HepG2 (cell line): ENCODE data around the gene OTUB2. TPM values are rescaled to one million over a fixed set of nuclear protein-coding genes. Genes with fewer than 3 reads are reported as not detected.
"Not testable (repeated sequence)": the region's sequence is repeated elsewhere in the genome, so short reads cannot be mapped to it uniquely, and the experiment has no call there.

Experiments
- ATAC-seq: fragments of 200-7000 bp; cut with Tn5 transposase; 3 replicates; pipeline ENCODE4 v1.9.1; 2020; ENCODE audit warnings: mild to moderate bottlenecking, moderate library complexity
- BruUV-seq: library from RNA; stranded (reverse); fragments of 400-500 nt; replicated peaks from 2 replicates; lab custom pipeline; 2021; lab: Mats Ljungman, UMichigan
- CTCF ChIA-PET: fragments of 300-600 bp; formaldehyde crosslinking; extraction: SDS; loops from one replicate; lab custom pipeline; 2021; ENCODE audit warnings: low total read pairs, inconsistent platforms, low intra/inter-chr PET ratio; lab: Yijun Ruan, JAX
- POLR2A ChIA-PET: fragments of 350-600 bp; sonication (Branson Sonifier 250); formaldehyde crosslinking; loops from one replicate; lab custom pipeline; 2020; ENCODE audit warnings: antibody characterized with exemption, inconsistent platforms; lab: Yijun Ruan, JAX
- DNase-seq: peaks from one replicate; pipeline ENCODE4 v3.0.0-alpha.2; 2015; ENCODE audit warnings: low spot score
- FAIRE-seq: peaks from 3 replicates; lab custom pipeline; 2011; peaks lifted over from hg19 to GRCh38; lab: Jason Lieb, UNC
- H2AFZ ChIP-seq: one replicate; pipeline ENCODE4 v1.6.1; 2011; ENCODE audit warnings: low read length, inconsistent platforms
- H3K27ac ChIP-seq: fragments of 300-600 bp; 3 replicates; pipeline ENCODE4 v1.8.0; 2011; ENCODE audit warnings: mixed run types, mild to moderate bottlenecking, mixed read lengths, low read length, inconsistent platforms; ENCODE audit not compliant: insufficient read depth; ENCODE audit errors: extremely low read length
- H3K27me3 ChIP-seq, 2 experiments: fragments of 200-600 bp in 1 of 2; 2 replicates in 1 of 2; 3 replicates in 1 of 2; pipeline versions ENCODE4 v1.6.0 to v1.8.0; 2011; ENCODE audit warnings: low read length in 2 of 2, mild to moderate bottlenecking in 2 of 2, moderate library complexity in 2 of 2, inconsistent platforms in 1 of 2; ENCODE audit not compliant: insufficient read depth in 2 of 2, control insufficient read depth in 1 of 2
- H3K36me3 ChIP-seq, 2 experiments: fragments of 200-600 bp in 1 of 2; replicated peaks in 1 of 2; 2 replicates in 1 of 2; 3 replicates in 1 of 2; pipeline versions ENCODE4 v1.5.1 to v1.8.0; 2011; ENCODE audit warnings: low read length in 2 of 2, inconsistent platforms in 1 of 2; ENCODE audit not compliant: insufficient read depth in 2 of 2, control insufficient read depth in 1 of 2
- H3K4me1 ChIP-seq: 2 replicates; pipeline ENCODE4 v1.5.1; 2012; ENCODE audit warnings: low read length, inconsistent platforms; ENCODE audit not compliant: insufficient read depth
- H3K4me2 ChIP-seq: 2 replicates; pipeline ENCODE4 v1.6.0; 2011; ENCODE audit warnings: low read depth, low read length, inconsistent platforms
- H3K4me3 ChIP-seq, 3 experiments: fragments of 200-600 bp in 1 of 3; sonication (generic), shearing (Covaris generic) in 1 of 3; replicated peaks in 1 of 3; 2 replicates each; pipeline ENCODE4 v1.5.1; 2011 to 2016; ENCODE audit warnings: low read length in 3 of 3, inconsistent platforms in 2 of 3, low read depth in 2 of 3, mild to moderate bottlenecking in 2 of 3, control low read depth in 1 of 3, mixed read lengths in 1 of 3; ENCODE audit not compliant: insufficient read depth in 1 of 3
- H3K79me2 ChIP-seq: one replicate; pipeline ENCODE4 v1.6.1; 2011; ENCODE audit warnings: low read length, inconsistent platforms; ENCODE audit not compliant: insufficient read depth
- H3K9ac ChIP-seq: 2 replicates; pipeline ENCODE4 v1.6.0; 2011; ENCODE audit warnings: mild to moderate bottlenecking, low read depth, low read length, inconsistent platforms; ENCODE audit not compliant: insufficient read depth
- H3K9me3 ChIP-seq: 2 replicates; pipeline ENCODE4 v1.5.1; 2012; ENCODE audit warnings: mild to moderate bottlenecking, low read length
- H4K20me1 ChIP-seq: 2 replicates; pipeline ENCODE4 v1.6.0; 2011; ENCODE audit warnings: inconsistent platforms, mild to moderate bottlenecking, low read length, moderate library complexity; ENCODE audit not compliant: insufficient read depth
- ARNTL ChIP-seq: sonication (generic); formaldehyde crosslinking; IDR thresholded peaks from 2 replicates; pipeline ENCODE4 v1.4.0; 2020; ENCODE audit warnings: mild to moderate bottlenecking, missing genetic modification reagents
- E2F1 ChIP-seq: sonication (generic); formaldehyde crosslinking; IDR thresholded peaks from 2 replicates; pipeline ENCODE4 v1.5.0; 2020; ENCODE audit warnings: missing genetic modification reagents
- GPN1 ChIP-seq: sonication (generic); formaldehyde crosslinking; IDR thresholded peaks from 2 replicates; pipeline ENCODE4 v1.5.1; 2020; ENCODE audit warnings: missing genetic modification reagents, borderline replicate concordance
- HOMEZ ChIP-seq: IDR thresholded peaks from 2 replicates; pipeline ENCODE4 v1.6.1; 2016; ENCODE audit warnings: low read depth
- KLF15 ChIP-seq: sonication (generic); formaldehyde crosslinking; IDR thresholded peaks from 2 replicates; pipeline ENCODE4 v1.8.1; 2023; ENCODE audit warnings: borderline replicate concordance, mild to moderate bottlenecking, inconsistent platforms, missing genetic modification reagents, mixed read lengths
- PHF5A ChIP-seq: IDR thresholded peaks from one replicate; pipeline ENCODE4 v1.6.1; 2018; ENCODE audit warnings: low read depth, missing genetic modification reagents; ENCODE audit not compliant: unreplicated experiment
- RFX5 ChIP-seq: IDR thresholded peaks from 2 replicates; pipeline ENCODE4 v1.6.1; 2011; ENCODE audit warnings: low read depth, low read length, improper control_type of control experiment
- ZFP91 ChIP-seq: sonication (generic); formaldehyde crosslinking; IDR thresholded peaks from 2 replicates; pipeline ENCODE4 v1.9.0; 2022; ENCODE audit warnings: missing genetic modification reagents, mild to moderate bottlenecking, borderline replicate concordance
- WGBS: methylation state at CpG from one replicate; pipeline ENCODE4 v1.1.6; 2017; ENCODE audit warnings: low lambda C conversion rate; 5-methylcytosine and 5-hydroxymethylcytosine counted together
- in situ Hi-C: cut with HindIII; loops from 2 replicates; pipeline ENCODE4 v1.10.0; 2017; ENCODE audit warnings: low pct_unique_long_range_greater_than_20kb; ENCODE audit not compliant: extremely low pct_ligation_motif_present
- intact Hi-C: fragments of 100-400 bp; cut with micrococcal nuclease; formaldehyde crosslinking; loops from one replicate; pipeline ENCODE4 v1.10.0; 2022; ENCODE audit not compliant: unreplicated experiment
- polyA plus RNA-seq, 8 experiments: library from polyadenylated mRNA; depleted of rRNA in 3 of 8; stranded (reverse) in 7 of 8; unstranded in 1 of 8; fragments of >200 nt; fragmentation: Illumina TruSeq in 4 of 8; extraction: Trizol in 4 of 8; gene quantifications; 2 replicates each; pipeline versions ENCODE4 v1.2.1 to v1.2.3, GENCODE V29; 2011 to 2016; ENCODE audit warnings: low read depth in 4 of 8, missing spikeins in 1 of 8, mixed read lengths in 1 of 8; ENCODE audit not compliant: insufficient read depth in 1 of 8
- total RNA-seq, 5 experiments: library from RNA; depleted of rRNA; stranded (reverse); fragments of >200 nt; fragmentation: Illumina TruSeq; extraction: Trizol; gene quantifications; 2 replicates each; pipeline ENCODE4 v1.2.3, GENCODE V29; 2016; ENCODE audit warnings: low read depth in 1 of 5

OTUB2 gene
- total and polyA plus RNA-seq, 2 of the 13 experiments (the other 11 are each of a cell fraction or from before 2014, with no cell fraction given), result 2.2 to 2.4 TPM

GRCh38 chr14:94066089-94066676, 40.0 kb downstream of the OTUB2 start (continued):
- TF ChIP-seq KLF15 (CRISPR knock-in tag) (no peak), RFX5 (no peak), ARNTL (CRISPR knock-in tag) (no peak), E2F1 (CRISPR knock-in tag) (no peak), ZFP91 (CRISPR knock-in tag) (no peak), HOMEZ (CRISPR knock-in tag) (peak; percentile 14; the same call in 1 of the 2 replicates), GPN1 (CRISPR knock-in tag) (no peak), PHF5A (CRISPR knock-in tag) (no peak)

- POLR2A ChIA-PET, H3K4me3 ChIP-seq, in situ Hi-C loops, H3K27ac ChIP-seq, DNase-seq, H3K9ac ChIP-seq, FAIRE-seq, intact Hi-C loops, CTCF ChIA-PET, BruUV-seq, H3K27me3 ChIP-seq, ATAC-seq, H3K4me2 ChIP-seq, H2AFZ ChIP-seq, H3K36me3 ChIP-seq: not testable (repeated sequence)
- WGBS, result 97% methylated on average over 3 of the region's 3 CpGs
- H3K79me2 ChIP-seq, result peaks cover 88% of the 10 kb centered on the region
- H3K9me3 ChIP-seq, result peaks cover 35% of the 10 kb centered on the region
- peaks cover 13% of the 10 kb centered on the region for H4K20me1 ChIP-seq
- peaks cover 30% of the 10 kb centered on the region for H3K4me1 ChIP-seq
Observed at GRCh38 chr14:94072076-94072475, 45.9 kb downstream of the OTUB2 start.
